Renal cortex interstitium (tissue), 11 donors: Measurements from ENCODE around the gene NAAA. TPM values are rescaled to one million over a fixed set of nuclear protein-coding genes. Genes with fewer than 3 reads are reported as not detected.

Source experiments
- DNase-seq, 11 donors: peaks; one replicate each; pipeline ENCODE4 v3.0.0-alpha.2; 2013; ENCODE audit warnings: low read depth in 9 of 11, low spot score in 4 of 11; ENCODE audit errors: extremely low read depth in 1 of 11
- polyA plus RNA-seq, 3 donors: library from polyadenylated mRNA; unstranded; fragments of 120-200 nt; gene quantifications; one replicate each; pipeline ENCODE4 v1.2.1, GENCODE V29; 2013; ENCODE audit not compliant: insufficient read length in 3 of 3

The NAAA gene
- polyA plus RNA-seq, 3 donors: 12.5 to 16.3 (median 13.8) TPM

GRCh38 chr4:75881476-75881875 lies 59.3 kb downstream of the NAAA start:
- no peak for DNase-seq

GRCh38 chr4:75880278-75880677 lies 60.5 kb downstream of the NAAA start:
- no peak for DNase-seq

GRCh38 chr4:75878246-75878756 lies 62.5 kb downstream of the NAAA start:
- no peak for DNase-seq

- DNase-seq: no peak
These were observed 64.6 kb downstream of the NAAA start for GRCh38 chr4:75876218-75876617.

- DNase-seq: no peak
These were observed 71.7 kb downstream of the NAAA start for GRCh38 chr4:75869100-75869499.

- DNase-seq: no peak
These were observed 73.7 kb downstream of the NAAA start for GRCh38 chr4:75867130-75867529.

Other genes starting within 250 kb of the NAAA start
- gene USO1, start 216.4 kb downstream of the NAAA start, polyA plus RNA-seq: 10 to 100 TPM; 76.8 to 86.5 (median 84.7) TPM
- under 1 TPM in 1 of 3 donors, not detected in 2; 0.35 TPM for gene PPEF2, start 38.6 kb downstream of the NAAA start, polyA plus RNA-seq
- 10 to 100 TPM; 43.3 to 53.2 (median 45.6) TPM for gene SDAD1, start 49.9 kb upstream of the NAAA start, polyA plus RNA-seq
- under 1 TPM in 1 of 3 donors, not detected in 2; 0.12 TPM for gene CXCL9, start 66.5 kb upstream of the NAAA start, polyA plus RNA-seq
- 1 to 10 TPM; 4.2 to 5.1 (median 4.9) TPM for gene CXCL10, start 82.5 kb upstream of the NAAA start, polyA plus RNA-seq
- gene CXCL11, start 95.1 kb upstream of the NAAA start, polyA plus RNA-seq: under 1 TPM; 0.24 to 0.51 (median 0.42) TPM
- gene ART3, start 133.7 kb upstream of the NAAA start, polyA plus RNA-seq: under 1 TPM; 0.48 to 0.57 (median 0.49) TPM
- gene NUP54, start 207.4 kb upstream of the NAAA start, polyA plus RNA-seq: 10 to 100 TPM; 72.2 to 95.7 (median 87.7) TPM